Dermis microvascular lymphatic vessel endothelial cell (primary cell): ENCODE data around the gene IFNA5. TPM values are rescaled to one million over a fixed set of nuclear protein-coding genes. Genes with fewer than 3 reads are reported as not detected.

Experiments used
- DNase-seq, 2 donors: peaks; one replicate each; pipeline versions ENCODE4 v3.0.0 to v3.0.0-alpha.2; 2010; ENCODE audit warnings: low read depth in 2 of 2
- total RNA-seq: library from RNA; depleted of rRNA; stranded (reverse); fragments of >200 nt; gene quantifications from 2 replicates; pipeline ENCODE4 v1.2.1, GENCODE V29; 2014

The IFNA5 gene
- total RNA-seq, result not detected in 2 replicates

- DNase-seq, result no peak
Measured at GRCh38 chr9:21305213-21305612, at the start of gene IFNA5. Gene IFNA5, minus strand, starts transcription at chr9:21305313. Its CDS starts 57 bp downstream, at chr9:21305256.

GRCh38 chr9:21350787-21351186 lies 45.7 kb upstream of the IFNA5 start, which contains the start of gene IFNA6:
Gene IFNA6, minus strand, starts transcription at chr9:21350887. Its CDS starts 0 bp downstream, at chr9:21350887.
- DNase-seq, result no peak

GRCh38 chr9:21348430-21348970 lies 43.4 kb upstream of the IFNA5 start:
- no peak for DNase-seq

GRCh38 chr9:21340735-21341134 lies 35.6 kb upstream of the IFNA5 start:
- DNase-seq, result no peak

GRCh38 chr9:21336457-21336856 lies 31.3 kb upstream of the IFNA5 start:
- no peak for DNase-seq

- DNase-seq, result peak; percentile 82 to 92
Measured at GRCh38 chr9:21334701-21335632, 29.9 kb upstream of the IFNA5 start, which contains the start of gene KLHL9. Gene KLHL9, minus strand, starts transcription at chr9:21335404. Its CDS starts 545 bp downstream, at chr9:21334859.

- no peak for DNase-seq
Measured at GRCh38 chr9:21333226-21333625, 28.1 kb upstream of the IFNA5 start.

GRCh38 chr9:21331676-21332402 lies 26.7 kb upstream of the IFNA5 start:
- DNase-seq, result peak in 1 of 2 donors; percentile 2

- DNase-seq, result peak; percentile 42 to 59
Measured at GRCh38 chr9:21326526-21327139, 21.5 kb upstream of the IFNA5 start.

GRCh38 chr9:21324047-21324446 lies 18.9 kb upstream of the IFNA5 start:
- peak in 1 of 2 donors; percentile 31 for DNase-seq

- DNase-seq, result no peak
Measured at GRCh38 chr9:21322911-21323461, 17.9 kb upstream of the IFNA5 start.

GRCh38 chr9:21320465-21320864 lies 15.4 kb upstream of the IFNA5 start:
- DNase-seq, result no peak

GRCh38 chr9:21317956-21318923 lies 13.1 kb upstream of the IFNA5 start:
- DNase-seq, result peak; percentile 66 to 85

- no peak for DNase-seq
Measured at GRCh38 chr9:21316860-21317259, 11.7 kb upstream of the IFNA5 start.

- DNase-seq, result peak in 1 of 2 donors; percentile 5
Measured at GRCh38 chr9:21316032-21316842, 11.1 kb upstream of the IFNA5 start.

GRCh38 chr9:21314152-21314551 lies 9.0 kb upstream of the IFNA5 start:
- DNase-seq, result no peak

GRCh38 chr9:21311889-21312288 lies 6.8 kb upstream of the IFNA5 start:
- no peak for DNase-seq

GRCh38 chr9:21295992-21296391 lies 9.1 kb downstream of the IFNA5 start:
- DNase-seq, result no peak

GRCh38 chr9:21294904-21295538 lies 10.1 kb downstream of the IFNA5 start:
- DNase-seq, result no peak
